Left ventricle myocardium inferior (tissue), 1 donor: Measurements from ENCODE around the gene PRKAR2A. TPM values are rescaled to one million over a fixed set of nuclear protein-coding genes. Genes with fewer than 3 reads are reported as not detected.
A peak's percentile ranks its signal among the peaks of the same experiment; 100 is the strongest.

Experiments
- DNase-seq: peaks from one replicate; pipeline ENCODE4 v3.0.0-alpha.2; 2020
- H3K27ac ChIP-seq: fragments of 200-600 bp; replicated peaks from 2 replicates; pipeline ENCODE4 v1.8.0; 2021
- H3K27me3 ChIP-seq: fragments of 200-600 bp; 2 replicates; pipeline ENCODE4 v1.8.0; 2021; ENCODE audit warnings: low read depth
- H3K36me3 ChIP-seq: fragments of 200-600 bp; 2 replicates; pipeline ENCODE4 v1.8.0; 2021
- H3K4me1 ChIP-seq: fragments of 200-600 bp; 2 replicates; pipeline ENCODE4 v1.8.0; 2021
- H3K4me3 ChIP-seq: fragments of 200-600 bp; 2 replicates; pipeline ENCODE4 v1.8.0; 2021; ENCODE audit warnings: mild to moderate bottlenecking, moderate library complexity
- H3K9me3 ChIP-seq: fragments of 200-600 bp; replicated peaks from 2 replicates; pipeline ENCODE4 v1.8.0; 2021
- intact Hi-C: fragments of 100-400 bp; cut with micrococcal nuclease; formaldehyde crosslinking; loops from one replicate; pipeline ENCODE4 v1.11.0; 2022
- long read RNA-seq: library from polyadenylated mRNA; unstranded; transcript quantifications from one replicate; pipeline ENCODE4 v2.0.0, GENCODE V29; 2021
- total RNA-seq: library from RNA; stranded (reverse); fragmentation: NEBNext Ultra II Directional; extraction: Animal tissue kit (Norgen Biotek cat#: 25700); gene quantifications from one replicate; pipeline ENCODE4 v1.2.1, GENCODE V29; 2021
- TF ChIP-seq, protein P1 (sequence below): fragments of 200-600 bp; IDR thresholded peaks from 2 replicates; pipeline ENCODE4 v1.8.0; 2021; ENCODE audit warnings: antibody characterized with exemption, mild to moderate bottlenecking, borderline replicate concordance
- donor health status: DM: no; HTN: yes; CAD: no; lungs with severe emphysema.

PRKAR2A gene
- 52.2 TPM for total RNA-seq
- long read RNA-seq, full-length matches to known transcripts = 20 of 32 reads
- long read RNA-seq, partial matches to known transcripts = 4 of 32 reads
- long read RNA-seq, other reads (novel, unspliced or antisense) = 8 of 32 reads

DNA sequence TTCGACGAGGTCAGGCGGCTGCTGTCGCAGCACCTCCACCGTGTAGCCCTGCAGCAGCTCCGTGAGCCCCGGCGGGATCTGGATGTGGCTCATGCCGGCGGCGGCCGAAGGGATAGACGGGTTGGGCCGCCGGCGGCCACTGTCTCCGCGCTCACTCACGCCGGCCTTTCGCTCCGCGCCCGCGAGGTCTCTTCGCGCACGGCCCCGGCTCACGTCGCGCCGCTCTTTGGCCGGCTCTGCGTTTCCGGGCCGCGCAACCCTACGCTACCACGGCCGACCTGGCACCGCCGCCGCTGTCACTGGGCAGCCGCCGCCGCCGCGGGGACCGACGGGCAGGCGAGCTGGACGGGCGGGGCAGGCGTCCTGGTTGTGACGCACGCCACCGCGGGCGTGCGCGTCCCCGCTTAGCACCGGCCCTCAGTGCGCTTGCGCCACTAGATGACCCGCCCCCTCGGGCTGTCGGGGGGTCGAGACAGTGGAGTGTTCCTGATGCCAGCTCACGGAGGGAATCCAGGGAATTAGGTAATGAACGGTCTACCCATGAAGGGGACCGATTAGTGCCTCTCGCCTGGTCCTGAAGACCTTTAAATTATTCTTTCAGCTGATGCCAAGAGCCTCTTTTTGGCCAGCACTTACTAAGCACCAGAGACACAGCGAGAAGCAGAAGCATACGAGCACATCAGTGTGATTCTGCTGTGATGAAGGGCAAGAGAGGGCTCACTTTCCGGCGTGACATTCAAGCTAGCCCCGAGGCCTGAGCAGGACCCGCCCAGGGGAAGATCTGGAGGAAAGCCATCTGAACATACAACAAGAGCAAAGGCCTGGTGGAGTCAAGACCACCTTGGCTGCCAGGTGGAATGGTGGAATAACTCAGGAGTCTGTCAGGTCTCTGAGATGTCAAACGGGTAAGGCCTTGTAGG is at the start of gene PRKAR2A:
Gene PRKAR2A, minus strand, starts transcription at position 371 of the 920 bp plus-strand sequence. Its CDS starts 278 bp downstream, at position 93.
- peaks cover under 1% of the 10 kb centered on the region for H3K36me3 ChIP-seq
- peak within 1 kb of the TSS; percentile 100 for H3K27ac ChIP-seq
- peak; percentile 91 for DNase-seq
- H3K27me3 ChIP-seq = no peaks in the 10 kb centered on the region
- H3K4me3 ChIP-seq = peak within 1 kb of the TSS; percentile 99
- H3K9me3 ChIP-seq = no peaks in the 10 kb centered on the region
- TF ChIP-seq, protein P1, sequence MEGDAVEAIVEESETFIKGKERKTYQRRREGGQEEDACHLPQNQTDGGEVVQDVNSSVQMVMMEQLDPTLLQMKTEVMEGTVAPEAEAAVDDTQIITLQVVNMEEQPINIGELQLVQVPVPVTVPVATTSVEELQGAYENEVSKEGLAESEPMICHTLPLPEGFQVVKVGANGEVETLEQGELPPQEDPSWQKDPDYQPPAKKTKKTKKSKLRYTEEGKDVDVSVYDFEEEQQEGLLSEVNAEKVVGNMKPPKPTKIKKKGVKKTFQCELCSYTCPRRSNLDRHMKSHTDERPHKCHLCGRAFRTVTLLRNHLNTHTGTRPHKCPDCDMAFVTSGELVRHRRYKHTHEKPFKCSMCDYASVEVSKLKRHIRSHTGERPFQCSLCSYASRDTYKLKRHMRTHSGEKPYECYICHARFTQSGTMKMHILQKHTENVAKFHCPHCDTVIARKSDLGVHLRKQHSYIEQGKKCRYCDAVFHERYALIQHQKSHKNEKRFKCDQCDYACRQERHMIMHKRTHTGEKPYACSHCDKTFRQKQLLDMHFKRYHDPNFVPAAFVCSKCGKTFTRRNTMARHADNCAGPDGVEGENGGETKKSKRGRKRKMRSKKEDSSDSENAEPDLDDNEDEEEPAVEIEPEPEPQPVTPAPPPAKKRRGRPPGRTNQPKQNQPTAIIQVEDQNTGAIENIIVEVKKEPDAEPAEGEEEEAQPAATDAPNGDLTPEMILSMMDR = no peak
- peaks cover 35% of the 10 kb centered on the region for H3K4me1 ChIP-seq
- intact Hi-C loops = no loop called here

DNA sequence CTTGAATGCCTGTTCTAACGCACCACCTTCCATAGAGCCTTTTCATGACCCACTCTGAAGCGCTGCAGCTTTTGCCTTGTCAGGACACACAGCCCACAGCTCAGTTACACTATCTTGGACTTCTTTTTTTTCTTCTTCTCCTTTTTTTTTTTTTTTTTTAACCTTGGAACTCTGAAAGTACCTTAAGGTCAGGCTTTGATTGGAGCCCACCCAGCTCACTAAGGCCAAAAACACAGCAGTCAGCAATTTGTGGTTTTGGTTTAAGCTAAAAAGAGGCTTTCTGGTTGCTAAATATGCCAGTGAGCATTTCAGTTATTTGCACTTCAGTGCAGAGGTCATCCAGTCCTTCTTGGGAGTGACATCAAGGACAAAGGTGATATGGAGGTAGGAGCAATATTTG is 49.3 kb upstream of the PRKAR2A start:
- H3K4me3 ChIP-seq = peak overlapping the region; percentile 75
- DNase-seq = no peak
- H3K4me1 ChIP-seq = peaks cover 32% of the 10 kb centered on the region
- TF ChIP-seq, protein P1 = no peak
- H3K9me3 ChIP-seq = no peaks in the 10 kb centered on the region
- intact Hi-C loops = no loop called here
- peak overlapping the region; percentile 89 for H3K27ac ChIP-seq
- peaks cover 2% of the 10 kb centered on the region for H3K36me3 ChIP-seq
- H3K27me3 ChIP-seq = no peaks in the 10 kb centered on the region

DNA sequence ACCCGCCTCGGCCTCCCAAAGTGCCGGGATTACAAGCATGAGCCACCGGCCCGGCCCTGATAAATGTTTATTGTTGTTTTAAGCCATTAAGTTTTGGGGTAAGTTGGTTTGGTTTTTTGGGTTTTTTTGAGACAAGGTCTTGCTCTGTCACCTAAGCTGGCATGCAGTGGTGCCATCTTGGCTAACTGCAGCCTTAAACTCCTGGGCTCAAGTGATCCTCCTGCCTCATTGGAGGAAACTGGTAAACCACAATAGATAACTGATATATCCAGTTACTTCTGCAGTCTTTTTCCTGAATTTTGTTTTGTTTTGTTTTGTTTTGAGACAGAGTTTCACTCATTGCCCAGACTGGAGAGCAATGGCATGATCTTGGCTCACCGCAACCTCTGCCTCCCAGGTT is 46.8 kb upstream of the PRKAR2A start:
- no peaks in the 10 kb centered on the region for H3K9me3 ChIP-seq
- no peaks in the 10 kb centered on the region for H3K27me3 ChIP-seq
- no peak overlapping the region for H3K27ac ChIP-seq
- H3K4me3 ChIP-seq = no peak overlapping the region
- peaks cover 32% of the 10 kb centered on the region for H3K4me1 ChIP-seq
- intact Hi-C loops = no loop called here
- H3K36me3 ChIP-seq = peaks cover 23% of the 10 kb centered on the region
- no peak for DNase-seq
- TF ChIP-seq, protein P1 = no peak

DNA sequence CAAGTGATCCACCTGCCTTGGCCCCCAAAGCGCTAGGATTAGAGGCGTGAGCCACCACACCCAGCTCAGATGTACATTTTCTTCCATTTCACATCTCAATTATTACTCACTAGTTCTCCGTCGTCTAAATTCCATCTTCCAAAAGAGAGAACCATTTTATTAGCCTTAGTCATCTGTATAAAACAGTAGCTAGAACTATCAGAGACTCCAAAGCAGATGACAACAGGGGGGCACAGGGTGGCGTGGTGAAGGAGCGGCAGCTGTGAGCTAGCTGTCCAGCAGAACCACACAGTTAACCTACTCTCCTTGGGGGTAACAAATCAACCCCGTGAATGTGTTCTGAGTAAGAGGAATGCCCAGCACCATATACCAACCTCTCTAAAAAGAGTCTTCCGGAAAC is 43.9 kb upstream of the PRKAR2A start:
- intact Hi-C loops = no loop called here
- no peak overlapping the region for H3K27ac ChIP-seq
- TF ChIP-seq, protein P1 = no peak
- H3K4me3 ChIP-seq = no peak overlapping the region
- no peaks in the 10 kb centered on the region for H3K9me3 ChIP-seq
- H3K4me1 ChIP-seq = peaks cover 6% of the 10 kb centered on the region
- H3K27me3 ChIP-seq = no peaks in the 10 kb centered on the region
- DNase-seq = no peak
- H3K36me3 ChIP-seq = peaks cover 43% of the 10 kb centered on the region

DNA sequence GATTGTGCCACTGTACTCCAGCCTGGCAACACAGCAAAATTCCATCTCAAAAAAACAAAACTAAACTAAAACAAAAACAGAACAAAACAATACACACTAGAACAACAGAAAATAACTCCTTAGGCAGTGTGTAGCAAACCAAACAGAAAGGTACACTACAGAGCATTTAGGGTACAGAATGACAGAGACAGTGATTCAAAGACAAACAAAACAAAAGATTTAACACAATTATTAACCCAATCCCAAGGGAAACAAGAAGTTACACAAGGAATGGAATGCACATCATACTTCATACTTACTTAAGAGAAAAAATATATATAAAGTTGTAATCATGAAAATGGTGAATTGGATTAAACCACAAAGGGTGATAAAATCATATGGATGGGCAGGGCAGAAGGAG is 38.1 kb upstream of the PRKAR2A start:
- TF ChIP-seq, protein P1 = no peak
- DNase-seq = no peak
- Histone ChIP-seq H3K36me3 (peaks cover 76% of the 10 kb centered on the region), H3K4me1 (peaks cover 20% of the 10 kb centered on the region), H3K9me3 (no peaks in the 10 kb centered on the region), H3K4me3 (no peak overlapping the region), H3K27me3 (no peaks in the 10 kb centered on the region), H3K27ac (no peak overlapping the region)
- intact Hi-C loops = no loop called here
